Ovary (tissue), 9 donors: ENCODE results near the gene ZC3H14. TPM values are rescaled to one million over a fixed set of nuclear protein-coding genes. Genes with fewer than 3 reads are reported as not detected.

Experiments used
- DNase-seq, 5 donors: peaks; one replicate each; pipeline ENCODE4 v3.0.0-alpha.2; 2019 to 2020
- H3K27ac ChIP-seq, 2 donors: fragments of 200-600 bp; one replicate each; pipeline versions ENCODE4 v1.5.1 to v1.8.0; 2019 to 2022
- H3K27me3 ChIP-seq: fragments of 200-600 bp; one replicate; pipeline ENCODE4 v1.8.0; 2022
- H3K36me3 ChIP-seq: fragments of 200-600 bp; sonication (generic); one replicate; pipeline ENCODE4 v1.5.1; 2019
- H3K4me1 ChIP-seq: one replicate; pipeline ENCODE4 v1.8.1; 2013; ENCODE audit warnings: mild to moderate bottlenecking, moderate library complexity; ENCODE audit not compliant: insufficient read depth
- H3K4me3 ChIP-seq: fragments of 200-600 bp; sonication (generic); one replicate; pipeline ENCODE4 v1.5.1; 2017
- H3K9me3 ChIP-seq, 2 donors: fragments of 200-600 bp in 1 of 2; sonication (generic) in 1 of 2; one replicate each; pipeline versions ENCODE4 v1.5.1 to v1.8.1; 2013 to 2019; ENCODE audit warnings: mild to moderate bottlenecking in 1 of 2, moderate library complexity in 1 of 2
- EP300 ChIP-seq: sonication (generic); formaldehyde crosslinking; IDR thresholded peaks from one replicate; pipeline ENCODE4 v1.6.1; 2017; ENCODE audit warnings: antibody characterized with exemption
- POLR2A ChIP-seq: fragments of 450-650 bp; IDR thresholded peaks from one replicate; pipeline ENCODE4 v1.6.1; 2017; ENCODE audit warnings: antibody characterized with exemption, mild to moderate bottlenecking, moderate library complexity
- WGBS, 3 donors: extraction: QIAGEN DNeasy Blood & Tissue Kit in 1 of 3; methylation state at CpG; one replicate each; pipeline versions ENCODE4 v1.1.5 to v1.1.7; 2013 to 2017; 5-methylcytosine and 5-hydroxymethylcytosine counted together
- intact Hi-C, 4 donors: fragments of 100-400 bp; cut with DNase I; formaldehyde crosslinking; loops; one replicate each; pipeline versions ENCODE4 v1.11.0 to v1.15.1; 2022 to 2023
- polyA plus RNA-seq, 2 donors: library from polyadenylated mRNA; stranded (reverse); fragments of 200-250 nt in 1 of 2; fragments of 350-450 nt in 1 of 2; fragmentation: Illumina TruSeq in 1 of 2; extraction: RNeasy Lipid Tissue Mini Kit (QIAGEN cat#74804) in 1 of 2; gene quantifications; one replicate each; pipeline ENCODE4 v1.2.3, GENCODE V29; 2013 to 2014
- total RNA-seq, 7 donors: library from RNA; depleted of rRNA in 2 of 7; stranded (reverse); fragments of >200 nt in 2 of 7; fragmentation: NEBNext Ultra II Directional in 3 of 7; extraction: Animal tissue kit (Norgen Biotek cat#: 25700) in 3 of 7; gene quantifications; one replicate each; pipeline versions ENCODE4 v1.1.0 to v1.2.4, GENCODE V29; 2016 to 2023
- TF ChIP-seq, protein P1 (sequence below), 3 donors: fragments of 450-650 bp in 2 of 3; fragments of 200-600 bp in 1 of 3; IDR thresholded peaks; one replicate each; pipeline versions ENCODE4 v1.5.1 to v1.8.0; 2016 to 2022; ENCODE audit warnings: antibody characterized with exemption in 3 of 3, mild to moderate bottlenecking in 1 of 3
- donor health status: DM: no; HTN: no; CAD: no; lungs with moderate emphysema.
- donor health status: DM: no; HTN: no; CAD: no.
- donor health status: Bipolar disorder and iron deficiency.
- donor health status: DM: yes; HTN: yes; CAD: no.
- donor health status: DM: no; HTN: no; CAD: no.
- donor health status: DM: yes; HTN: yes; CAD: no.

ZC3H14 gene
- total and polyA plus RNA-seq, 9 donors = 30.2 to 63.2 (median 57.1) TPM

- no peaks in the 10 kb centered on the region for H3K9me3 ChIP-seq
- H3K27me3 ChIP-seq = no peaks in the 10 kb centered on the region
- H3K4me3 ChIP-seq = no peak overlapping the region
- H3K27ac ChIP-seq = no peak overlapping the region
- no peaks in the 10 kb centered on the region for H3K36me3 ChIP-seq
- TF ChIP-seq, protein P1, sequence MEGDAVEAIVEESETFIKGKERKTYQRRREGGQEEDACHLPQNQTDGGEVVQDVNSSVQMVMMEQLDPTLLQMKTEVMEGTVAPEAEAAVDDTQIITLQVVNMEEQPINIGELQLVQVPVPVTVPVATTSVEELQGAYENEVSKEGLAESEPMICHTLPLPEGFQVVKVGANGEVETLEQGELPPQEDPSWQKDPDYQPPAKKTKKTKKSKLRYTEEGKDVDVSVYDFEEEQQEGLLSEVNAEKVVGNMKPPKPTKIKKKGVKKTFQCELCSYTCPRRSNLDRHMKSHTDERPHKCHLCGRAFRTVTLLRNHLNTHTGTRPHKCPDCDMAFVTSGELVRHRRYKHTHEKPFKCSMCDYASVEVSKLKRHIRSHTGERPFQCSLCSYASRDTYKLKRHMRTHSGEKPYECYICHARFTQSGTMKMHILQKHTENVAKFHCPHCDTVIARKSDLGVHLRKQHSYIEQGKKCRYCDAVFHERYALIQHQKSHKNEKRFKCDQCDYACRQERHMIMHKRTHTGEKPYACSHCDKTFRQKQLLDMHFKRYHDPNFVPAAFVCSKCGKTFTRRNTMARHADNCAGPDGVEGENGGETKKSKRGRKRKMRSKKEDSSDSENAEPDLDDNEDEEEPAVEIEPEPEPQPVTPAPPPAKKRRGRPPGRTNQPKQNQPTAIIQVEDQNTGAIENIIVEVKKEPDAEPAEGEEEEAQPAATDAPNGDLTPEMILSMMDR (IDR thresholded peaks at IDR 0.05) = no peak
- TF ChIP-seq POLR2A = no peak
- TF ChIP-seq EP300 = no peak
- 78 to 86% (median 85%) methylated on average over 5 of the region's 5 CpGs for WGBS, 3 donors
- DNase-seq = no peak
- H3K4me1 ChIP-seq = peaks cover 1% of the 10 kb centered on the region
- intact Hi-C loops = no loop called here
Observed at GRCh38 chr14:88565427-88565826, 2.6 kb downstream of the ZC3H14 start.

- no peak overlapping the region for H3K27ac ChIP-seq
- DNase-seq = no peak
- H3K36me3 ChIP-seq = no peaks in the 10 kb centered on the region
- 71 to 88% (median 76%) methylated on average over 3 of the region's 3 CpGs for WGBS, 3 donors
- no peaks in the 10 kb centered on the region for H3K4me1 ChIP-seq
- H3K27me3 ChIP-seq = no peaks in the 10 kb centered on the region
- intact Hi-C loops = no loop called here
- TF ChIP-seq, protein P1 (IDR thresholded peaks at IDR 0.05) = no peak
- TF ChIP-seq EP300 (no peak), POLR2A (no peak)
- no peaks in the 10 kb centered on the region for H3K9me3 ChIP-seq
- no peak overlapping the region for H3K4me3 ChIP-seq
Observed at GRCh38 chr14:88568196-88568595, 5.4 kb downstream of the ZC3H14 start.

- Histone ChIP-seq H3K27ac (no peak overlapping the region), H3K36me3 (no peaks in the 10 kb centered on the region), H3K9me3 (no peaks in the 10 kb centered on the region), H3K4me1 (no peaks in the 10 kb centered on the region), H3K27me3 (no peaks in the 10 kb centered on the region), H3K4me3 (no peak overlapping the region)
- DNase-seq = no peak
- 92 to 97% (median 94%) methylated on average over 4 of the region's 4 CpGs for WGBS, 3 donors
- TF ChIP-seq, protein P1 (IDR thresholded peaks at IDR 0.05) = no peak
- no peak for TF ChIP-seq EP300
- TF ChIP-seq POLR2A = no peak
- intact Hi-C loops = no loop called here
Observed at GRCh38 chr14:88572117-88572516, 9.3 kb downstream of the ZC3H14 start.

DNA sequence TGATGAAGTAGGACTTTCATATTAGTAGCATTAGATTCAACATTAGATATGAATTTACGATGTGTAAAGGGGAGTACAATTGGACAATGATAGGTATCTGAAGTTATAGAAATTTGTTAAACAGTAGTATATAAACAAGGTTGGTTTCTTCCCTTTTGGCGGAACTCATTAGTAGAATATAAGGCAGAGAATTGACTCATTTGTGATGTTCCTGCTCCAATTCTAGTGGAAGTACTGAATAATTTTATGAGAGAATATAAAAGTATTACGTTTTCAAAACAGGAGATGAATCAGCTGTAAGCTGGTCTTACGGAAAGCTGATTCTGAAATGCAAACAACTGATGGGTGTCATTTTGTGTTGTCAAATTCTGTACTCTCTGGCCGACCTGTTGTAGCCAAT, 13.4 kb downstream of the ZC3H14 start:
- no peaks in the 10 kb centered on the region for H3K36me3 ChIP-seq
- intact Hi-C loops = no loop called here
- 90 to 94% (median 92%) methylated on average over 5 of the region's 5 CpGs for WGBS, 3 donors
- no peaks in the 10 kb centered on the region for H3K27me3 ChIP-seq
- no peaks in the 10 kb centered on the region for H3K9me3 ChIP-seq
- TF ChIP-seq EP300 (no peak), POLR2A (no peak)
- TF ChIP-seq, protein P1 (IDR thresholded peaks at IDR 0.05) = no peak
- H3K27ac ChIP-seq = no peak overlapping the region
- DNase-seq = no peak
- H3K4me3 ChIP-seq = no peak overlapping the region
- H3K4me1 ChIP-seq = no peaks in the 10 kb centered on the region

- TF ChIP-seq, protein P1 (IDR thresholded peaks at IDR 0.05) = no peak
- TF ChIP-seq POLR2A (no peak), EP300 (no peak)
- WGBS, 3 donors = 96 to 98% (median 97%) methylated on average over 3 of the region's 3 CpGs
- no peaks in the 10 kb centered on the region for H3K36me3 ChIP-seq
- H3K27ac ChIP-seq = no peak overlapping the region
- no peak for DNase-seq
- no peaks in the 10 kb centered on the region for H3K27me3 ChIP-seq
- no peaks in the 10 kb centered on the region for H3K4me1 ChIP-seq
- intact Hi-C loops = no loop called here
- no peaks in the 10 kb centered on the region for H3K9me3 ChIP-seq
- H3K4me3 ChIP-seq = no peak overlapping the region
Observed at GRCh38 chr14:88584451-88584850, 21.6 kb downstream of the ZC3H14 start.
